Ecto neural progenitor cell (in vitro differentiated cells): ENCODE results near the gene GTF2H4.
"Not testable (repeated sequence)": the region's sequence is repeated elsewhere in the genome, so short reads cannot be mapped to it uniquely, and the experiment has no call there.

Source experiments
- DNase-seq: peaks from one replicate; pipeline ENCODE4 v3.0.0-alpha.2; 2018; ENCODE audit warnings: low spot score

Gene GTF2H4

GRCh38 chr6:30924040-30924627 is 16.1 kb downstream of the GTF2H4 start:
- not testable (repeated sequence) for DNase-seq

- no peak for DNase-seq
Observed at GRCh38 chr6:30926644-30927043, 18.6 kb downstream of the GTF2H4 start.

DNA sequence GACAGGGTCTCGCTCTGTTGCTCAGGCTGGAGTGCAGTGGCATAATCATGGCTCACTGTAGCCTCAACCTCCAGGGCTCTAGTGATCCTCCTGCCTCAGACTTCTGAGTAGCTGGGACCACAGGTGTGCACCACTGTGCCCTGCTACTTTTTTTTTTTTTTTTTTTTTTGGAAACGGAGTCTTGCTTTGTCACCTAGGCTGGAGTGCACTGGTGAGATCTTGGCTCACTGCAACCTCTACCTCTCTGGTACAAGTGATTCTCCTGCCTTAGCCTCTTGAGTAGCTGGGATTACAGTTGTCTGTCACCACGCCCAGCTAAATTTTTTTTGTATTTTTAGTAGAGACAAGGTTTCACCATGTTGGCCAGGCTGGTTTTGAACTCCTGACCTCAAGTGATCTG is 19.1 kb downstream of the GTF2H4 start:
- DNase-seq = not testable (repeated sequence)

GRCh38 chr6:30928677-30929076 is 20.7 kb downstream of the GTF2H4 start:
- DNase-seq = no peak

DNA sequence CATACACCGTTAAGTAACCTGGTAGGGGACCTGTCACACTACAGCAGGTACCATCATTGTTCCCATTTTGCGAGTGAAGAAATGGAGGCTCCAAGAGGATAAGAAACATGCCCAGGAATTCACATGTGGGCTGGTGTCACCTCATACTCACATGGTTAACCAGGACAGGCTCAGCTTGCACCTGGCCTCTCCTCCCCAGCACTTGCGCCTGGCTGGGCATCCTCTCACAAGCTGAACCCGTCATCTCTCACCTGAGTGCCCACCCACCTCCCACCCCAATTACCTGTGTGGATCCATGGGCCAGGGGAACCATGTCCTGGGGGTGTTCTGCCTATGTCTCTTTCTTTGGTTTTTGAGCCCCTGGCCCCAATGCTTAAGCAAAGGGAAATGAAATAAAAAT is 22.5 kb downstream of the GTF2H4 start:
- no peak for DNase-seq

DNA sequence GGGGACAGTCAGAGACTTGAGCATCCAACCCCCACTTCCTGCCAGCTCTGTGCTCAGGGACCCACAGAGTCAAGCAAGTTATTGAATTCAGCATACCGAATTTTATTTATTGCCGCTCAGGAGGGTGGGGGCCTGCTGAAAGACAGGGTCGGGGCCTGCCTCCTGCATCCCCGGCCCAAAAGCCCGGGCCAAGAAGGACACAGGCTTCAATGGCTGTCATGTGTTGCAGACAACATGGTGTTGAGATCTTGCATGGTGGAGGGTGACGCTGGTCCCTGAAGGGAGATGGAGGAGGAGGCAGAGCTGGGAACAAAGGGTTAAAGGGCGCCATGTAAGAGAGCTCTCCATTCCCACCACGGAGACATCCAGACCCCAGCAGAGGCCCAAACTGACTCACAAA is 23.3 kb downstream of the GTF2H4 start:
- no peak for DNase-seq

GRCh38 chr6:30931969-30932645 is 24.1 kb downstream of the GTF2H4 start, which contains the start of gene SFTA2:
SFTA2 (minus strand) TSS chr6:30932170; CDS start chr6:30932096, 74 bp downstream.
- DNase-seq = no peak

DNA sequence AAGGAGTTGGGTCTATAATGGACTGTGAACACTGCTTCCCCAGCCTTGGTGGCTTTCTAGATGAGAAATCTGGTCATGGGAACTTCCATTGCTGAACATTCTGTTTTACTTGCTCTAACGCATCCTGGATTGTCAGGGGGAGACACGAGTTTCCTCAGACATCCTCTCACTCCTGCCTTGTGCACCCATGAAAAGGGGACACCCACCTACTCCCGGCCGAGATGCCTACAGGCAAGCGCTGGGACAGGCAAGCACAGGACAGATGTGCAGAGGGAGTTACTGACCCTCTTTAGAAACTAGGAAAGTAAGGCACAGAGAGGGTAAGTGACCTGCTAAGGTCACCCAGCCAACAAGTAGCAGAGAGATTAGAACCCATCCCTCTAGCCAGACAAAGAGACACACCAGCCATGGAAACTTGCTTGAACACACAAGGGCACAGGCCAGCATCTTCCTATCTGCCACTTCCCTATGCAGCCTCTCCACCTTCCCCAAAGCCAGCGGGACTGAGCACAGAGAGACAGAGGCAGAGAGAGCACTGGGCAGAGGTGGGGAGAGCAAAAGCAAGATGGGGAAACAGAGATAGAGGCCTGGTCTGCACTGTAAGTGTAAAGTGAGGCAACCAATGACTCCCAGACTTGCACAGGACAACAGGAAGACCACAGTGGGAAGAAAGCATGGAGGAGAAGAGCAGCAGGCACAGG is 24.8 kb downstream of the GTF2H4 start:
- no peak for DNase-seq

GRCh38 chr6:30935018-30935417 is 27.0 kb downstream of the GTF2H4 start:
- DNase-seq = no peak

DNA sequence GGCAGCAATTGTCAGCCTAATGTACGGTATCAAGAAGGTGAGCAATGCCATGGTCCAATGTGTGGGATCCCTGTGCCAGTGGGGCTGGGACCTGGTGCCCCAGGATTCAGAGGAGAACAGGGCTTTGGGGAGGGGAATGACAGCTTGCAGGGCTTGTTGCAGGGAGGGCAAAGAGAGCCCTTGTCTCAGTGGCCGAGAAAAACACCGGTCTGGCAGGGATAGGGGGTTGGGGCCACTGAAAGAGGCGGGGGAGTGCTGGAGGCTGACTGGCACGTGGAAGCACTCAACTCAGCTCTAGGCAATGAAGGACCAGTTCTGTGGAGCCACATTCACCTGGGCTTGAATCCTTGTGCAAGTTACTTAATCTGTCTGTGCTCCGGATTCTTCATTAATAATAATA is 29.3 kb downstream of the GTF2H4 start:
- DNase-seq = no peak

DNA sequence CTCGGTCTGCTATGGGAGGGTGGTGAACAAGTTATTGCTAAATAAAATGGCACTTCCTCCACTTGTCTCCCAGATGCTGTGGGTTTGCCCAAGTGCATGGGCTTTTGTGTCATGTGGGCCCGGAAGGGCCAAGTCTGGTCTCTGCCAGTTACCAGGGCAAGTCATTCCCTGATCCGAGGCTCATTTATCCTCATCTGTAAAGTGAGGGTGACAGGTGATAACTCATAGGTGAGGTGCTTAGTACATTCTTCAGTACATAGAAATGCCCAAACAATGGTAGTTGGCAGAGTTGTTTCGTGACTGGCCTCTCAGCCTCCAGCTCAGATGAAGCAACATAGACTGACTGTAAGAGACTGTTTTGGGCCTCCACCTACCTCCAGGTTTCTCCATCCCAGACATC is 30.7 kb downstream of the GTF2H4 start:
- DNase-seq = no peak

DNA sequence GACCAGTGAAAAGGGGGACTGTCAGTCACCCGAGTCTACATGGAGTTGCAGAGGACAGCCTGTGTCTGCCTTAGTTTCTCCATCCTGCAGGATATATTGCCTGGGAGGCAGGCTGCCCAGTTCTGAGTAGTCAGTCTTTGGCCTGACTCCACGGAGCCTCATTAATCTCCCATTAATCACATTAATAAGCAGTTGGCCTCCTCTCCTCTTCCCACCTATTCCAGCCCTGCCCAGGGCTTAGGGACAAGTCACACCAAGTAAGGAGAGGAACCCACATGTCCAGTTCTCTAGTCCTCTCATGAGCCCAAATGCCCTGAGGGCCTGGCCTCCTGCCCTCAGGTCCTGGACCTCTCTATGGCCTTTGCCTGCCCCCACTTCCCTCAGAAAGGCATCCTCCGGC is 31.5 kb downstream of the GTF2H4 start:
- DNase-seq = no peak

DNA sequence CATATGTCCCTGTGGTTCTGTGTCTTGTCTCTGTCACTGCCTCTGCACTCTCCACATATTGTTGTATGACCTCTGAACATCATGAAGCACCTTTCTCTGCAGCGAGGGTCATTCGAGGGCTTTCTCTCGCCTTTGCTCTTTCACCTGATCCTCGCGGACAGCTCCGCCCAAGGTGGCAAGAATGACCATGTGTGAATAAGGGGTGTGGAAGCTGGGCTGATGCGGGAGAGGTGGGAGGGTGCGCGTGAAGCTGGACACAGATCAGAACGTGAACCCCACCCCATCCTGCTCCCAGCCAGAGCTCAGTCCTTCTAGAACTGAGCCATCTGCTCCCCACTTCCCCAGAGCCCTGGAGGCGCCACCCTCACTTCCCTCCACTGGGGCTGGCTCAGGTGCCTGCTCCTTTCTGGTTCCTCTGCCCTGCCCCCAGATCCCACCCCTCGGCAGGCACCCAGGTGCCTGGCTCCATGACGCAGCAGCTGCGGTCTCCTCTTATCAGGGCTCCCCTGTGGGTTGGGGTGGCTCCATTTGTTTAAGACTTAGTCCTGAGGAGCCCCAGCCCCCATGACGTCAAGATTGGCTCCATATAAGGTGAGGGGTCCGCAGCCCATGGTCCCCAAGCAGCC is 32.5 kb downstream of the GTF2H4 start, which contains the start of gene MUCL3:
Gene MUCL3 (plus strand): TSS at position 613 of the 626 bp plus-strand sequence. CDS start 27 bp downstream, outside the sequence.
- no peak for DNase-seq

DNA sequence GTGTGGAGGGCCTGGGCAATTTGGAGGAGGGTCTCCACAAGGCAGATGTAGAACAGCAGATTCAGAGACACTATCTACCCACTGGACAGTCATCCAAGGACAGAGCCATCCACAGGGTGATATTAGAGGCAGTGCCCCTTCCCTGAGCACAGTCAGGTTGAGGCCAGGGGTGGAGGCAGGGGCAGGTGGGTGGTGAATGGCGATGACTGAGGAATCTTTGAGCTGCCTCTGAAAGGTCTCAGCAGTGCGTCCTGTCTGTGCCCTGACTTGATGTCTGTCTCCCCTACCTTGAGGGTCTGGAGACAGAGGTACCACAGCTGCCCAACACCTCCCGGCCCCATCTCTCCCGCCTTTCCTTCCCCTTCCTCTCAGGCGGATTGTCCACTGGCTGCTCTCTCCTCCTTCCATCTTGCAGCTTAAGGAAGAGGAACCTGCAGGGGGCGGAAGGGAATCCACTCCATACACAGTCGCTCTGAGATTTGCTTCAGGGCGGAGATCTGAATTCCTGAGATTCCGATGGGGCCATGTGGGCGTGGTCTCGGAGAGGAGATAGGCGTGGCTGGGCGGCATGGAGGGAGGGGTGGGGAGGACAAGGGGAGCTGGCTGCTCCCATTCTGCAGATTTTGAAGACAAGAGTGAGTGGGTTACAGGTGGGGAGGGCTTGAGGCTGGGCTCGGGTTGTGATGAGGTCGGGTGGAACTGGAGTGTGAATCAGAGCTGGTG is 34.5 kb downstream of the GTF2H4 start:
- DNase-seq = peak; percentile 91

- DNase-seq = no peak
Observed at GRCh38 chr6:30944051-30944450, 36.0 kb downstream of the GTF2H4 start.

GRCh38 chr6:30945281-30945680 is 37.3 kb downstream of the GTF2H4 start:
- DNase-seq = no peak

DNA sequence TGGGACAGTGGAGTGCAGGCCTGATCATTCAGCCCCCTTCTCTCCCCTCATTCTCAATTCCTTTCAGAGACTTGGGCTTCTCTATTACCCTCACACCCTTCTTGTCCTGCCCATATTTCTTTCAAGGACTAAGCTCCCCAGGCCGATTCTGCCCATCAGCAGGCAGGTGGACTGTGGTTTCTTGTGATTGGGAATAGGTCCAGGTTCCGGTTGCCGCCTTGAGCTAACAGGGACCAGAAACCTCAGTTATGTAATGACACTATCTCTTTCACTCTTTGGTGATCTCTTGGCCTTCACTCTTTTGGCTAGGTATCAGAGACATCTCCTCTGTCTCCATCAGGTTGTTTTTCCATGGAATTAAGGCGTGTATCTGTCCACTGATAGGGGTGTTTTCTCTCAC is 39.2 kb downstream of the GTF2H4 start:
- no peak for DNase-seq

DNA sequence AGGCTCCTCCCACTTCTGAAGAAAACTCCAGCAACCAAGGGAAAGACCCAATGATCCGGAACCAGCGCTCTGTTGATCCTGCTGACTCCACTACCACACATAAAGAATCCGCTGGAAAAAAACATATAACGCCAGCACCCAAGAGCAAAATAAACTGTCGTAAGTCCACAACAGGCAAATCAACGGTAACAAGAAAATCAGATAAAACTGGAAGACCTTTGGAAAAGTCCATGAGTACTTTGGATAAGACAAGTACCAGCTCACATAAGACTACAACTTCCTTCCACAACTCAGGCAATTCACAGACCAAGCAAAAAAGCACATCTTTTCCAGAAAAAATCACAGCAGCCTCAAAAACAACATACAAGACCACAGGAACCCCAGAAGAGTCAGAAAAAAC is 40.8 kb downstream of the GTF2H4 start:
- no peak for DNase-seq

DNA sequence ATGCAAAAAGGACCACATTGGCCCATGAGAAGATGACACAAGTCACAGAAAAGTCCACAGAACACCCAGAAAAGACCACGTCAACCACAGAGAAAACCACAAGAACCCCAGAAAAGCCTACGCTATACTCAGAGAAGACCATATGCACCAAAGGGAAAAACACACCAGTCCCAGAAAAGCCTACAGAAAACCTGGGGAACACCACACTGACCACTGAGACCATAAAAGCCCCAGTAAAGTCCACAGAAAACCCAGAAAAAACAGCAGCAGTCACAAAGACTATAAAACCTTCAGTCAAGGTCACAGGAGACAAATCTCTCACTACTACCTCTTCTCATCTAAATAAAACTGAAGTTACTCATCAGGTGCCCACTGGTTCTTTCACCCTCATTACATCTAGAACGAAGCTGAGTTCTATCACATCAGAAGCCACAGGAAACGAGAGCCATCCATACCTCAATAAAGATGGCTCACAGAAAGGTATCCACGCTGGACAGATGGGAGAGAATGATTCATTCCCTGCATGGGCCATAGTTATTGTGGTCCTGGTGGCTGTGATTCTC is 44.0 kb downstream of the GTF2H4 start:
- no peak for DNase-seq

- no peak for DNase-seq
Observed at GRCh38 chr6:30954631-30955366, 46.8 kb downstream of the GTF2H4 start.
